Right lobe of liver (tissue), 6 donors: Measurements from ENCODE around the gene CAPN10. TPM values are rescaled to one million over a fixed set of nuclear protein-coding genes. Genes with fewer than 3 reads are reported as not detected.

Experiments used
- ATAC-seq, 4 donors: fragments of 200-7000 bp; cut with Tn5 transposase; one replicate each; pipeline ENCODE4 v1.9.1; 2020; ENCODE audit warnings: mild to moderate bottlenecking in 4 of 4, moderate library complexity in 4 of 4
- DNase-seq, 3 donors: peaks; one replicate each; pipeline ENCODE4 v3.0.0-alpha.2; 2020
- H3K27ac ChIP-seq, 3 donors: fragments of 200-600 bp; one replicate each; pipeline ENCODE4 v1.8.0; 2022
- H3K27me3 ChIP-seq, 2 donors: fragments of 200-600 bp; one replicate each; pipeline ENCODE4 v1.8.0; 2022
- H3K36me3 ChIP-seq, 4 donors: fragments of 200-600 bp; sonication (generic) in 1 of 4; one replicate each; pipeline versions ENCODE4 v1.5.1 to v1.8.0; 2017 to 2022; ENCODE audit warnings: control low read depth in 1 of 4
- H3K4me1 ChIP-seq, 4 donors: fragments of 200-600 bp; sonication (generic) in 1 of 4; one replicate each; pipeline versions ENCODE4 v1.5.1 to v1.8.0; 2017 to 2022; ENCODE audit warnings: control low read depth in 1 of 4
- H3K4me3 ChIP-seq, 3 donors: fragments of 200-600 bp; one replicate each; pipeline ENCODE4 v1.8.0; 2022
- H3K9me3 ChIP-seq, 4 donors: fragments of 200-600 bp; sonication (generic) in 1 of 4; one replicate each; pipeline versions ENCODE4 v1.5.1 to v1.8.0; 2017 to 2022; ENCODE audit warnings: control low read depth in 1 of 4
- POLR2A ChIP-seq: fragments of 450-650 bp; IDR thresholded peaks from one replicate; pipeline ENCODE4 v1.6.1; 2017; ENCODE audit warnings: antibody characterized with exemption, mild to moderate bottlenecking
- WGBS: methylation state at CpG from one replicate; pipeline ENCODE4 v1.1.6; 2018; ENCODE audit warnings: low coverage, low lambda C conversion rate; ENCODE audit not compliant: insufficient coverage; ENCODE audit errors: missing lambda C conversion rate; 5-methylcytosine and 5-hydroxymethylcytosine counted together
- intact Hi-C, 2 donors: fragments of 100-400 bp; cut with DNase I; formaldehyde crosslinking; loops; one replicate each; pipeline versions ENCODE4 v1.11.2 to v1.14.1; 2022
- total RNA-seq, 6 experiments: library from RNA; depleted of rRNA in 2 of 6; stranded (reverse); fragments of >200 nt in 2 of 6; fragmentation: NEBNext Ultra II Directional in 3 of 6; extraction: Animal tissue kit (Norgen Biotek cat#: 25700) in 3 of 6; gene quantifications; one replicate each; pipeline versions ENCODE4 v1.1.0 to v1.2.4, GENCODE V29; 2016 to 2023
- TF ChIP-seq, protein P1 (sequence below), 4 donors: fragments of 200-600 bp in 3 of 4; fragments of 450-650 bp in 1 of 4; IDR thresholded peaks; one replicate each; pipeline versions ENCODE4 v1.5.1 to v1.8.0; 2016 to 2022; ENCODE audit warnings: antibody characterized with exemption in 4 of 4, mild to moderate bottlenecking in 2 of 4
- donor health status: DM: no; HTN: yes; CAD: no.
- donor health status: DM: no; HTN: no; CAD: no.
- donor health status: DM: no; HTN: no; CAD: no.
- donor health status: DM: no; HTN: yes; CAD: no.
- donor health status: DM: no; HTN: yes; CAD: no.

CAPN10 gene
- total RNA-seq, 6 experiments from 2014 or later, result 7.2 to 13.8 (median 9.1) TPM

DNA sequence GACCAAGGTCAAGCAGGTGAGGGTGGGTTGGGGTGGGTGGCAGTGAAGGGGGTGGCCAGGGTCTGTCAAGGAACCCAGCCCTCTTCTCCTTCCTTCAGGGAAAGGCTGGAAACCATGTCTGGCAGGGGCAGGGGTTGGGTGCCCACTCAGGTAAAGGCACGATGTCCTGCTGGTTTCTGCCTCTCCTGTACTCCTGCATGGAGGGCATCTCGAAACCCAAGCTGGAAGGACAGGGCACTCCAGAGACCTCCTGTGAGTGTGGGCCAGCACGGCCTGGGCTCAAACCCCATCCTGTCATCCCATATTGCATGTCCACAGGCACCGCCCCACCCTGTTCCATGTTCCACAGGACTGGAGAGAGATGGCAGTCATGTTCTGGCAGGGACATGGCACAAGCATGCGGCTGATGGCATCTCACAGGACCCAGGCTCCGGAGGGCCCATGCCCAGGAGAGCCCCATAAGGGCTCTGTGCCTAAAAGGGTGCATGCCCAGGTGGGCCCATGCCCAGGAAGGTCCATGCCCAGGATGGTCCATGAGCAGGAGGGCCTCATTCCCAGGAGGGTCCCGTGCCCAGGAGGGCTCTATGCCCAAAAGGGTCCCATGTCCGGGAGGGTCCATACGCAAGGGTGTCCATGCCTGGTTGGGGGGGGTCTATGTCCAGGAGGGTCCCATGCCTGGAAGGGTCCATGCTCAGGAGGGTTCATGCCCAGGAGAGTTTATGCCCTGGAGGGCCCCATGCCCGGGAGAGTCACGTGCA, 45.2 kb downstream of the CAPN10 start:
- DNase-seq, result peak in 2 of 3 donors; percentile 38 to 49
- H3K36me3 ChIP-seq, result no peaks in the 10 kb centered on the region
- H3K4me1 ChIP-seq, result no peaks in the 10 kb centered on the region
- no peak overlapping the region for H3K27ac ChIP-seq
- intact Hi-C loops, result no loop called here
- TF ChIP-seq POLR2A, result no peak
- TF ChIP-seq, protein P1, sequence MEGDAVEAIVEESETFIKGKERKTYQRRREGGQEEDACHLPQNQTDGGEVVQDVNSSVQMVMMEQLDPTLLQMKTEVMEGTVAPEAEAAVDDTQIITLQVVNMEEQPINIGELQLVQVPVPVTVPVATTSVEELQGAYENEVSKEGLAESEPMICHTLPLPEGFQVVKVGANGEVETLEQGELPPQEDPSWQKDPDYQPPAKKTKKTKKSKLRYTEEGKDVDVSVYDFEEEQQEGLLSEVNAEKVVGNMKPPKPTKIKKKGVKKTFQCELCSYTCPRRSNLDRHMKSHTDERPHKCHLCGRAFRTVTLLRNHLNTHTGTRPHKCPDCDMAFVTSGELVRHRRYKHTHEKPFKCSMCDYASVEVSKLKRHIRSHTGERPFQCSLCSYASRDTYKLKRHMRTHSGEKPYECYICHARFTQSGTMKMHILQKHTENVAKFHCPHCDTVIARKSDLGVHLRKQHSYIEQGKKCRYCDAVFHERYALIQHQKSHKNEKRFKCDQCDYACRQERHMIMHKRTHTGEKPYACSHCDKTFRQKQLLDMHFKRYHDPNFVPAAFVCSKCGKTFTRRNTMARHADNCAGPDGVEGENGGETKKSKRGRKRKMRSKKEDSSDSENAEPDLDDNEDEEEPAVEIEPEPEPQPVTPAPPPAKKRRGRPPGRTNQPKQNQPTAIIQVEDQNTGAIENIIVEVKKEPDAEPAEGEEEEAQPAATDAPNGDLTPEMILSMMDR (IDR thresholded peaks at IDR 0.05), result no peak
- no peak overlapping the region for H3K4me3 ChIP-seq
- no peak for ATAC-seq
- 45% methylated on average over 2 of the region's 11 CpGs for WGBS
- no peaks in the 10 kb centered on the region for H3K27me3 ChIP-seq
- no peaks in the 10 kb centered on the region for H3K9me3 ChIP-seq

- no peaks in the 10 kb centered on the region for H3K9me3 ChIP-seq
Observed at GRCh38 chr2:240632306-240632721, 45.8 kb downstream of the CAPN10 start.

DNA sequence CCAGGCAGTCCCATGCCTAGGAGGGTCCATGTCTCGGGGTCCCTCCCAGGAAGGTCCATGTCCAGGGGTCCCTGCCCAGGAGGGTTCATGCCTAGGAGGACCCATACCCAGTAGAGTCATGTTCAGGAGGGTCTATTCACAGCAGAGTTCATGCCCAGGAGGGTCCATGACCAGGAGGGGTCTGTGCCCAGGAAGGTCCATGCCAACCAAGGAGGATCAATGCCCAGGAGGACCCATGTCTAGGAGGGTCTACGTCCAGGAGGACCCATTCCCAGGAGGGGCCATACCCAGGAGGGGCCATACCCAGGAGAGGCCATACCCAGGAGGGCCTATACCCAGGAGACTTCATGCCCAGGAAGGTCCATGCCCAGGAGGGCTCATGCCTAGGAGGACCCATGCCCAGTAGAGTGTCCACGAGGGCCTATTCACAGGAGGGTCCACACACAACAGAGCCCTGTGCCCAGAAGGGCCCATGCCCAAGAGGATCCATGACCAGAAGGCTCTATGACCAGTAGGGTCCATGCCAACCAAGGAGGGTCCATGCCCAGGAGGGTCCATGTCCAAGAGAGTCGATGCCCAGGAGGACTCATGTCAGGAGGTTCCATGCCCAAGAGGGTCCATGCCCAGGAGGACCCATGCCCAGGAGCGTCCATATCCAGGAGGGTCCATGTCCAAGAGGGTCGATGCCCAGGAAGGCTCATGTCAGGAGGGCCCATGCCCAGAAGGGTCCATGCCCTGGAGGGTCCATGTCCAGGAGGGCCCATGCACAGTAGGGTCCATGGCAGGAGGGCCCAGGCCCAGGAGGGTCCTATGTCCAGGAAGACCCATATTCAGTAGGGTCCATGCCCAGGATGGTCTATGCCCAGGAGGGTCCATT, 48.8 kb downstream of the CAPN10 start:
- DNase-seq (peak in 2 of 3 donors; percentile 38 to 40), ATAC-seq (peak in 1 of 4 donors; percentile 7)
- intact Hi-C loops, result no loop called here
- no peaks in the 10 kb centered on the region for H3K9me3 ChIP-seq
- H3K4me3 ChIP-seq, result no peak overlapping the region
- TF ChIP-seq POLR2A, result no peak
- TF ChIP-seq, protein P1 (IDR thresholded peaks at IDR 0.05), result no peak
- 33% methylated on average over 1 of the region's 6 CpGs for WGBS
- no peaks in the 10 kb centered on the region for H3K27me3 ChIP-seq
- H3K27ac ChIP-seq, result no peak overlapping the region
- H3K36me3 ChIP-seq, result no peaks in the 10 kb centered on the region
- no peaks in the 10 kb centered on the region for H3K4me1 ChIP-seq

More at GRCh38 chr2:240632306-240632721, 45.8 kb downstream of the CAPN10 start:
- no peak for ATAC-seq
- H3K27me3 ChIP-seq, result no peaks in the 10 kb centered on the region
- no peak for TF ChIP-seq POLR2A
- TF ChIP-seq, protein P1 (IDR thresholded peaks at IDR 0.05), result no peak
- no peak overlapping the region for H3K27ac ChIP-seq
- peak in 2 of 3 donors; percentile 19 to 26 for DNase-seq
- intact Hi-C loops, result no loop called here
- no CpG with 5 or more reads among the region's 1 CpG for WGBS
- no peaks in the 10 kb centered on the region for H3K4me1 ChIP-seq
- H3K36me3 ChIP-seq, result no peaks in the 10 kb centered on the region
- H3K4me3 ChIP-seq, result no peak overlapping the region

DNA sequence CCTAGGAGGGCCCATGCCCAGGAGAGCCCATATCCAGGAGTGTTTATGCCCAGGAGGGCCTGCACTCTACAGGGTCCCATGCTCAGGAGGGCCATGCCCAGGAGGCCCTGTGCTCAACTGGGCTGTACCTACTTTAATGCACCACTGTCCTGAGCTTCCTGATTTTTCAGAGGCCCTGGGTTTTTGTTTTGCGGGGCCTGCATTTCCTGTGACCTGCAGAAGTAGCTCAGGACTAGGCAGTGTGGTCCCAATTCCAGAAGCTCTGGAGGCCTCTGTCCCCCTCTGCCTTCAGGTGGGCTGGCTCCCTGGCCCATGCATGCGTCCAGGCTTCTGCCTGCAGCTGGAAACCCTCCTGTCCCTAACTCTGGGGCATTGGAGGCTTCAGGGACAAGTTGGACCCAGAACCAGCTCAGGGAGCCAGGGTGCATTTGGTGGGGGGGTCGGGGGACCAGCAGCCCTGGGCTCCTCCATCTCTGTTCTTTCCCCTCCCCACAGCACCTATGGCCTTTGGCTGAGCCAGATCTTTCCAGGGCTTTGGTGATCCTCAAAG, 49.5 kb downstream of the CAPN10 start:
- Histone ChIP-seq H3K27me3 (no peaks in the 10 kb centered on the region), H3K9me3 (no peaks in the 10 kb centered on the region), H3K36me3 (no peaks in the 10 kb centered on the region), H3K4me1 (no peaks in the 10 kb centered on the region), H3K4me3 (no peak overlapping the region), H3K27ac (no peak overlapping the region)
- DNase-seq (peak in 2 of 3 donors; percentile 23 to 32), ATAC-seq (no peak)
- TF ChIP-seq POLR2A, result no peak
- TF ChIP-seq, protein P1 (IDR thresholded peaks at IDR 0.05), result no peak
- intact Hi-C loops, result no loop called here
- 33% methylated on average over 1 of the region's 3 CpGs for WGBS
